ENCODE data around the gene STK32B. TPM values are rescaled to one million over a fixed set of nuclear protein-coding genes. Genes with fewer than 3 reads are reported as not detected.

The STK32B gene
- total RNA-seq, 2 experiments from 2014 or later: not detected

GRCh38 chr4:5370286-5370685, 319.0 kb downstream of the STK32B start:
- intact Hi-C loops (cut with micrococcal nuclease; ENCODE audit: unreplicated experiment): no loop called here
- no peak overlapping the region for H2AFZ ChIP-seq (ENCODE audit: low read length)

DNA sequence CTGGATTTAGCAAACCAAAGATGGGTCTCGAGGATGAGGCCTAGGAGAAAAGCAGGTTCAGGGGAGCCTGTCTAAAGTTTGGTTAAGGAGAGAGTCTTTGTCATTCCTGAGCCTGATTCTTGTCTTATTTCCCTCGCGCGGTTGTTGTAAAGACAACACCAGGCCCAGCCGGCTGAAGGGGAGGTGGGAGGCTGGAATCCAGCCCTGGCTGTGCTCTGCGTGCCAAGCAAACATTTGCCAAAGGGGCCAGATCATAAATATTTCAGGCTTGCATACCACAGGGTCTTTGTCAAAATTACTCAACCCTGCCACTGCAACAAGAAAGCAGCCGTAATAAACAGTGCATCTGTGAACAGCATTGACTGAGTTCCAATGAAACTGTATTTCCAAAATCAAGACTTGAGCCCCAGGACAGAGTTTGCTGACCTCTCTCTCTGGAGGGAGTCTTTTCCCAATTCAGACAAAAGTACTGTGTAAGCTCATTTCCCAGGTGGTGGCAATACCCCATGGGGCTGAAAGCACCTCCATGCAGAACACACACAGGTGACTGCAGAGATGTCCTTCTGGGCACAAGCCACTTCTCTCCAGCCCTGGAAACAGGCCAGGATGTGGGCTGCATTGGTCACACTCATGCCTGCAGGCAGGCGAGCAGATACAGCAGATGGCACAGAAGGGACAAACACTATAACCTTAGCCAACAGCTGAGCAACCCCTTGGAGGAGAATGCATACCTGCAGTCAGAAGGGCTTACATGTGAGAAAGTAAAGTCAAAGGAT, 320.3 kb downstream of the STK32B start:
- intact Hi-C loops (cut with micrococcal nuclease; ENCODE audit: unreplicated experiment): no loop called here
- H3K9me2 ChIP-seq (ENCODE audit: insufficient read depth, low read length): no peaks in the 10 kb centered on the region
- H3K4me1 ChIP-seq (ENCODE audit: insufficient read depth, low read length, poor library complexity, severe bottlenecking): no peaks in the 10 kb centered on the region
- H2AFZ ChIP-seq (ENCODE audit: low read length): no peak overlapping the region
- no peaks in the 10 kb centered on the region for H3K79me2 ChIP-seq (ENCODE audit: insufficient read depth, low read depth, low read length)
- DNase-seq (ENCODE audit: low spot score): no peak
- H3K4me3 ChIP-seq (ENCODE audit: low read depth, low read length, poor library complexity, severe bottlenecking): no peak overlapping the region
- ChIA-PET POLR2A (no interaction called here), CTCF (ENCODE audit: unreplicated experiment) (no interaction called here)
- no peaks in the 10 kb centered on the region for H4K20me1 ChIP-seq (ENCODE audit: insufficient read depth, low read length)
- no peak overlapping the region for H3K4me2 ChIP-seq (ENCODE audit: low read length)
- H3K9me3 ChIP-seq (ENCODE audit: low read length): no peaks in the 10 kb centered on the region
- no peak overlapping the region for H3K27ac ChIP-seq (ENCODE audit: low read depth, low read length, poor library complexity, severe bottlenecking)
- no peak for TF ChIP-seq EZH2phosphoT487 (IDR thresholded peaks at IDR 0.05; ENCODE audit: borderline replicate concordance, low read depth, low read length)
- TF ChIP-seq, protein P1, sequence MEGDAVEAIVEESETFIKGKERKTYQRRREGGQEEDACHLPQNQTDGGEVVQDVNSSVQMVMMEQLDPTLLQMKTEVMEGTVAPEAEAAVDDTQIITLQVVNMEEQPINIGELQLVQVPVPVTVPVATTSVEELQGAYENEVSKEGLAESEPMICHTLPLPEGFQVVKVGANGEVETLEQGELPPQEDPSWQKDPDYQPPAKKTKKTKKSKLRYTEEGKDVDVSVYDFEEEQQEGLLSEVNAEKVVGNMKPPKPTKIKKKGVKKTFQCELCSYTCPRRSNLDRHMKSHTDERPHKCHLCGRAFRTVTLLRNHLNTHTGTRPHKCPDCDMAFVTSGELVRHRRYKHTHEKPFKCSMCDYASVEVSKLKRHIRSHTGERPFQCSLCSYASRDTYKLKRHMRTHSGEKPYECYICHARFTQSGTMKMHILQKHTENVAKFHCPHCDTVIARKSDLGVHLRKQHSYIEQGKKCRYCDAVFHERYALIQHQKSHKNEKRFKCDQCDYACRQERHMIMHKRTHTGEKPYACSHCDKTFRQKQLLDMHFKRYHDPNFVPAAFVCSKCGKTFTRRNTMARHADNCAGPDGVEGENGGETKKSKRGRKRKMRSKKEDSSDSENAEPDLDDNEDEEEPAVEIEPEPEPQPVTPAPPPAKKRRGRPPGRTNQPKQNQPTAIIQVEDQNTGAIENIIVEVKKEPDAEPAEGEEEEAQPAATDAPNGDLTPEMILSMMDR (conservative IDR thresholded peaks at IDR 0.05; ENCODE audit: low read length): no peak
- H3K36me3 ChIP-seq (ENCODE audit: insufficient read depth, low read length): no peaks in the 10 kb centered on the region
- no TSS peak for BruUV-seq (replicated peaks)

More at GRCh38 chr4:5370286-5370685, 319.0 kb downstream of the STK32B start:
- no peaks in the 10 kb centered on the region for H3K9me3 ChIP-seq (ENCODE audit: low read length)
- H3K4me3 ChIP-seq (ENCODE audit: low read depth, low read length, poor library complexity, severe bottlenecking): no peak overlapping the region
- ChIA-PET POLR2A (interaction anchor here (0.6 kb wide), 1 partner anchor 316 kb away, joined by 4 read pairs; no protein-coding TSS in a partner anchor), CTCF (ENCODE audit: unreplicated experiment) (no interaction called here)
- no peaks in the 10 kb centered on the region for H3K36me3 ChIP-seq (ENCODE audit: insufficient read depth, low read length)
- H3K4me1 ChIP-seq (ENCODE audit: insufficient read depth, low read length, poor library complexity, severe bottlenecking): no peaks in the 10 kb centered on the region
- no peaks in the 10 kb centered on the region for H4K20me1 ChIP-seq (ENCODE audit: insufficient read depth, low read length)
- TF ChIP-seq, protein P1 (conservative IDR thresholded peaks at IDR 0.05; ENCODE audit: low read length): no peak
- no peak for TF ChIP-seq EZH2phosphoT487 (IDR thresholded peaks at IDR 0.05; ENCODE audit: borderline replicate concordance, low read depth, low read length)
- no peaks in the 10 kb centered on the region for H3K79me2 ChIP-seq (ENCODE audit: insufficient read depth, low read depth, low read length)
- DNase-seq (ENCODE audit: low spot score): no peak
- H3K9me2 ChIP-seq (ENCODE audit: insufficient read depth, low read length): no peaks in the 10 kb centered on the region
- H3K4me2 ChIP-seq (ENCODE audit: low read length): no peak overlapping the region
- H3K27ac ChIP-seq (ENCODE audit: low read depth, low read length, poor library complexity, severe bottlenecking): no peak overlapping the region
- no TSS peak for BruUV-seq (replicated peaks)

- H3K36me3 ChIP-seq (ENCODE audit: insufficient read depth, low read length): no peaks in the 10 kb centered on the region
- TF ChIP-seq EZH2phosphoT487 (IDR thresholded peaks at IDR 0.05; ENCODE audit: borderline replicate concordance, low read depth, low read length): no peak
- TF ChIP-seq, protein P1 (conservative IDR thresholded peaks at IDR 0.05; ENCODE audit: low read length): no peak
- H3K4me2 ChIP-seq (ENCODE audit: low read length): no peak overlapping the region
- CTCF ChIA-PET (ENCODE audit: unreplicated experiment): no interaction called here
- no TSS peak for BruUV-seq (replicated peaks)
- POLR2A ChIA-PET: no interaction called here
- H2AFZ ChIP-seq (ENCODE audit: low read length): no peak overlapping the region
- intact Hi-C loops (cut with micrococcal nuclease; ENCODE audit: unreplicated experiment): no loop called here
- H3K79me2 ChIP-seq (ENCODE audit: insufficient read depth, low read depth, low read length): no peaks in the 10 kb centered on the region
- DNase-seq (ENCODE audit: low spot score): no peak
- H3K9me2 ChIP-seq (ENCODE audit: insufficient read depth, low read length): no peaks in the 10 kb centered on the region
- H3K27ac ChIP-seq (ENCODE audit: low read depth, low read length, poor library complexity, severe bottlenecking): no peak overlapping the region
- H3K9me3 ChIP-seq (ENCODE audit: low read length): no peaks in the 10 kb centered on the region
- H4K20me1 ChIP-seq (ENCODE audit: insufficient read depth, low read length): no peaks in the 10 kb centered on the region
- no peak overlapping the region for H3K4me3 ChIP-seq (ENCODE audit: low read depth, low read length, poor library complexity, severe bottlenecking)
- H3K4me1 ChIP-seq (ENCODE audit: insufficient read depth, low read length, poor library complexity, severe bottlenecking): no peaks in the 10 kb centered on the region
Measured at GRCh38 chr4:5372198-5372597, 320.9 kb downstream of the STK32B start.
